ENCODE measurements around the gene C16orf78.

C16orf78 gene

GRCh38 chr16:49395021-49395420 is 21.4 kb downstream of the C16orf78 start:
- no peak for DNase-seq (ENCODE audit: low read depth, low spot score)

GRCh38 chr16:49396206-49396720 is 22.7 kb downstream of the C16orf78 start:
- no peak for DNase-seq (ENCODE audit: low read depth, low spot score)

- DNase-seq (ENCODE audit: low read depth, low spot score): no peak
Measured at GRCh38 chr16:49398761-49399160, 25.2 kb downstream of the C16orf78 start.

GRCh38 chr16:49399594-49400364 is 26.2 kb downstream of the C16orf78 start:
- no peak for DNase-seq (ENCODE audit: low read depth, low spot score)

- no peak for DNase-seq (ENCODE audit: low read depth, low spot score)
Measured at GRCh38 chr16:49400611-49401010, 27.0 kb downstream of the C16orf78 start.

GRCh38 chr16:49405123-49405522 is 31.5 kb downstream of the C16orf78 start:
- no peak for DNase-seq (ENCODE audit: low read depth, low spot score)

GRCh38 chr16:49405530-49405929 is 31.9 kb downstream of the C16orf78 start:
- no peak for DNase-seq (ENCODE audit: low read depth, low spot score)

GRCh38 chr16:49407873-49408550 is 34.4 kb downstream of the C16orf78 start:
- DNase-seq (ENCODE audit: low read depth, low spot score): peak; percentile 17

- DNase-seq (ENCODE audit: low read depth, low spot score): no peak
Measured at GRCh38 chr16:49409121-49409520, 35.5 kb downstream of the C16orf78 start.

GRCh38 chr16:49410226-49410625 is 36.6 kb downstream of the C16orf78 start:
- no peak for DNase-seq (ENCODE audit: low read depth, low spot score)

GRCh38 chr16:49411121-49411970 is 37.7 kb downstream of the C16orf78 start:
- no peak for DNase-seq (ENCODE audit: low read depth, low spot score)

- DNase-seq (ENCODE audit: low read depth, low spot score): no peak
Measured at GRCh38 chr16:49414671-49415070, 41.1 kb downstream of the C16orf78 start.

GRCh38 chr16:49415083-49415482 is 41.5 kb downstream of the C16orf78 start:
- DNase-seq (ENCODE audit: low read depth, low spot score): no peak

- DNase-seq (ENCODE audit: low read depth, low spot score): no peak
Measured at GRCh38 chr16:49416001-49416675, 42.5 kb downstream of the C16orf78 start.

- no peak for DNase-seq (ENCODE audit: low read depth, low spot score)
Measured at GRCh38 chr16:49417354-49417753, 43.8 kb downstream of the C16orf78 start.

- no peak for DNase-seq (ENCODE audit: low read depth, low spot score)
Measured at GRCh38 chr16:49419006-49419405, 45.4 kb downstream of the C16orf78 start.

GRCh38 chr16:49419862-49420261 is 46.3 kb downstream of the C16orf78 start:
- DNase-seq (ENCODE audit: low read depth, low spot score): no peak

- no peak for DNase-seq (ENCODE audit: low read depth, low spot score)
Measured at GRCh38 chr16:49422896-49423295, 49.3 kb downstream of the C16orf78 start.

GRCh38 chr16:49424961-49425360 is 51.4 kb downstream of the C16orf78 start:
- no peak for DNase-seq (ENCODE audit: low read depth, low spot score)

GRCh38 chr16:49427771-49428170 is 54.2 kb downstream of the C16orf78 start:
- DNase-seq (ENCODE audit: low read depth, low spot score): no peak

- no peak for DNase-seq (ENCODE audit: low read depth, low spot score)
Measured at GRCh38 chr16:49428808-49429207, 55.2 kb downstream of the C16orf78 start.
